HEK293 (cell line): Measurements from ENCODE around the gene ANKRD6.
"Not testable (repeated sequence)": the region's sequence is repeated elsewhere in the genome, so short reads cannot be mapped to it uniquely, and the experiment has no call there.

Experiments
- CTCF ChIA-PET: fragments of 350-600 bp; formaldehyde crosslinking; extraction: SDS; loops from one replicate; lab custom pipeline; 2021; ENCODE audit warnings: antibody characterized with exemption; lab: Yijun Ruan, JAX
- POLR2A ChIA-PET: fragments of 300-600 bp; formaldehyde crosslinking; extraction: SDS; loops from one replicate; lab custom pipeline; 2020; ENCODE audit warnings: antibody characterized with exemption, inconsistent platforms; lab: Yijun Ruan, JAX
- H3K27ac ChIP-seq: fragments of 200-500 bp; sonication (Bioruptor generic); 2 replicates; pipeline ENCODE4 v1.5.1; 2014; ENCODE audit warnings: low read depth, low read length, control low read depth, inconsistent platforms; ENCODE audit errors: extremely low read depth
- H3K36me3 ChIP-seq, 2 experiments: fragments of 200-500 bp in 1 of 2; sonication (Bioruptor generic) in 1 of 2; 1 replicate in 1 of 2; 2 replicates in 1 of 2; pipeline ENCODE4 v1.5.1; 2014 to 2017; ENCODE audit warnings: inconsistent platforms in 2 of 2, low read length in 2 of 2; ENCODE audit not compliant: control insufficient read depth in 2 of 2, insufficient read depth in 1 of 2
- H3K4me1 ChIP-seq: fragments of 200-500 bp; sonication (Bioruptor generic); 2 replicates; pipeline ENCODE4 v1.5.1; 2014; ENCODE audit warnings: mild to moderate bottlenecking, low read length, inconsistent platforms; ENCODE audit not compliant: control insufficient read depth, insufficient read depth
- H3K4me3 ChIP-seq: 2 replicates; pipeline ENCODE4 v1.5.1; 2011; ENCODE audit warnings: low read depth, mild to moderate bottlenecking, control low read depth, low read length, moderate library complexity
- H3K9me3 ChIP-seq: fragments of 200-500 bp; sonication (Bioruptor generic); 2 replicates; pipeline ENCODE4 v1.5.1; 2014; ENCODE audit warnings: low read depth, low read length, inconsistent platforms; ENCODE audit not compliant: control insufficient read depth, insufficient read depth
- GLIS1 ChIP-seq: fragments of 450-650 bp; formaldehyde crosslinking; IDR thresholded peaks from 2 replicates; pipeline ENCODE4 v1.5.1; 2016; ENCODE audit warnings: missing biosample characterization, missing genetic modification characterization
- OVOL3 ChIP-seq: fragments of 450-650 bp; formaldehyde crosslinking; IDR thresholded peaks from 2 replicates; pipeline ENCODE4 v1.5.1; 2016; ENCODE audit warnings: missing biosample characterization, missing genetic modification characterization
- SP2 ChIP-seq: fragments of 450-650 bp; formaldehyde crosslinking; IDR thresholded peaks from 2 replicates; pipeline ENCODE4 v1.5.1; 2016; ENCODE audit warnings: missing biosample characterization, missing genetic modification characterization
- ZBTB17 ChIP-seq: fragments of 450-650 bp; formaldehyde crosslinking; IDR thresholded peaks from 2 replicates; pipeline ENCODE4 v1.5.1; 2016; ENCODE audit warnings: missing biosample characterization, missing genetic modification characterization
- ZBTB20 ChIP-seq: fragments of 450-650 bp; formaldehyde crosslinking; IDR thresholded peaks from 2 replicates; pipeline ENCODE4 v1.5.1; 2016; ENCODE audit warnings: missing biosample characterization, missing genetic modification characterization
- ZBTB44 ChIP-seq: fragments of 450-650 bp; IDR thresholded peaks from 2 replicates; pipeline ENCODE4 v1.5.1; 2018; ENCODE audit warnings: missing biosample characterization, mild to moderate bottlenecking, missing genetic modification characterization
- ZFP69B ChIP-seq: fragments of 450-650 bp; formaldehyde crosslinking; IDR thresholded peaks from 2 replicates; pipeline ENCODE4 v1.5.1; 2016; ENCODE audit warnings: missing biosample characterization, missing genetic modification characterization
- ZNF169 ChIP-seq: fragments of 450-650 bp; formaldehyde crosslinking; IDR thresholded peaks from 2 replicates; pipeline ENCODE4 v1.5.1; 2016; ENCODE audit warnings: missing biosample characterization, missing genetic modification characterization
- ZNF184 ChIP-seq: fragments of 450-650 bp; IDR thresholded peaks from 2 replicates; pipeline ENCODE4 v1.5.1; 2018; ENCODE audit warnings: missing biosample characterization, mild to moderate bottlenecking, missing genetic modification characterization
- ZNF24 ChIP-seq: fragments of 450-650 bp; formaldehyde crosslinking; IDR thresholded peaks from 2 replicates; pipeline ENCODE4 v1.5.1; 2016; ENCODE audit warnings: missing biosample characterization, missing genetic modification characterization
- ZNF266 ChIP-seq: fragments of 450-650 bp; formaldehyde crosslinking; IDR thresholded peaks from 2 replicates; pipeline ENCODE4 v1.5.1; 2016; ENCODE audit warnings: missing biosample characterization, missing genetic modification characterization, low read depth
- ZNF280C ChIP-seq: fragments of 450-650 bp; formaldehyde crosslinking; IDR thresholded peaks from 2 replicates; pipeline ENCODE4 v1.5.1; 2016; ENCODE audit warnings: missing biosample characterization, missing genetic modification characterization
- ZNF335 ChIP-seq: fragments of 450-650 bp; formaldehyde crosslinking; conservative IDR thresholded peaks from 2 replicates; pipeline ENCODE4 v1.5.1; 2016; ENCODE audit warnings: missing biosample characterization, missing genetic modification characterization
- ZNF362 ChIP-seq: fragments of 450-650 bp; formaldehyde crosslinking; IDR thresholded peaks from 2 replicates; pipeline ENCODE4 v1.5.1; 2016; ENCODE audit warnings: missing biosample characterization, missing genetic modification characterization
- ZNF555 ChIP-seq: fragments of 450-650 bp; formaldehyde crosslinking; conservative IDR thresholded peaks from 2 replicates; pipeline ENCODE4 v1.5.1; 2017; ENCODE audit warnings: missing biosample characterization, mild to moderate bottlenecking, missing genetic modification characterization, inconsistent platforms
- ZNF600 ChIP-seq: fragments of 450-650 bp; formaldehyde crosslinking; IDR thresholded peaks from 2 replicates; pipeline ENCODE4 v1.5.1; 2016; ENCODE audit warnings: missing biosample characterization, missing genetic modification characterization
- ZNF670 ChIP-seq: fragments of 450-650 bp; formaldehyde crosslinking; IDR thresholded peaks from 2 replicates; pipeline ENCODE4 v1.5.1; 2016; ENCODE audit warnings: missing biosample characterization, missing genetic modification characterization, low read depth
- TF ChIP-seq, protein P1 (sequence below): fragments of 450-650 bp; formaldehyde crosslinking; IDR thresholded peaks from 2 replicates; pipeline ENCODE4 v1.5.1; 2016; ENCODE audit warnings: missing biosample characterization, missing genetic modification characterization
- TF ChIP-seq, protein P2 (sequence below): fragments of 450-650 bp; formaldehyde crosslinking; IDR thresholded peaks from 2 replicates; pipeline ENCODE4 v1.5.1; 2016; ENCODE audit warnings: missing biosample characterization, missing genetic modification characterization

Gene ANKRD6

DNA sequence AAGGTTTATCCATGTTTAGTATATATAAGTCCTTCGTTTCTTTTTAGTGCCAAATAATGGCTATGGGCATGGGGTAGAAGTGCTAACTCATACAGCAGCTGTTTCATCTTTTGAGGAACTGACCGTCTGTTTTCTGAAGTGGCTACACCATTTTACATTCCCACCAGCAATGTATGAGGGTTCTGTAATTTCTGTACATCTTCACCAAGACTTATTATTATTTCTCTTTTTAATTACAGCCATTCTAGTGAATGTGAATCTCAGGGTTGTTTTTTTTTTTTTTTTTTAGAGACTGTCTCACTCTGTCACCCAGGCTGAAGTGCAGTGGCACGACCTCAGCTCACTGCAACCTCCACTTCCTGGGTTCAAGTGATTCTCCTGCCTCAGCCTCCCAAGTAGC, 203.5 kb downstream of the ANKRD6 start:
- H3K4me3 ChIP-seq, H3K27ac ChIP-seq, H3K4me1 ChIP-seq, H3K9me3 ChIP-seq, POLR2A ChIA-PET: not testable (repeated sequence)
- TF ChIP-seq ZNF184 (tag by site-specific recombination), result peak; percentile 97
- CTCF ChIA-PET, result interaction anchor here (0.6 to 3.9 kb wide), 3 partner anchors 156 to 265 kb away, joined by 3 to 18 read pairs (median 5); partner anchors contain the start of gene ANKRD6
- peaks cover 11 to 44% of the 10 kb centered on the region in 2 experiments; a peak in 2 of 3 replicates for H3K36me3 ChIP-seq

GRCh38 chr6:89637960-89638319, 205.0 kb downstream of the ANKRD6 start:
- Histone ChIP-seq H3K27ac (peak overlapping the region; percentile 80), H3K9me3 (no peaks in the 10 kb centered on the region), H3K4me1 (peaks cover 3% of the 10 kb centered on the region; the same call in 1 of the 2 replicates), H3K4me3 (peak overlapping the region; percentile 74), H3K36me3 (peaks cover 11 to 56% of the 10 kb centered on the region in 2 experiments; a peak in 2 of 3 replicates)
- CTCF ChIA-PET, result interaction anchor here (0.6 to 3.9 kb wide), 6 partner anchors 201 to 1446 kb away, joined by 3 to 18 read pairs (median 4); no protein-coding TSS in a partner anchor
- no peak for TF ChIP-seq ZNF335 (tag by site-specific recombination)
- peak; percentile 45 for TF ChIP-seq GLIS1
- 0 out of 2 replicates have a peak, but pooled peaks have one; percentile 43 for TF ChIP-seq ZNF362 (tag by site-specific recombination)
- POLR2A ChIA-PET, result interaction anchor here (0.6 to 2.4 kb wide), 10 partner anchors 12 to 227 kb away, joined by 3 to 6 read pairs (median 3); partner anchors contain the start of gene MDN1

DNA sequence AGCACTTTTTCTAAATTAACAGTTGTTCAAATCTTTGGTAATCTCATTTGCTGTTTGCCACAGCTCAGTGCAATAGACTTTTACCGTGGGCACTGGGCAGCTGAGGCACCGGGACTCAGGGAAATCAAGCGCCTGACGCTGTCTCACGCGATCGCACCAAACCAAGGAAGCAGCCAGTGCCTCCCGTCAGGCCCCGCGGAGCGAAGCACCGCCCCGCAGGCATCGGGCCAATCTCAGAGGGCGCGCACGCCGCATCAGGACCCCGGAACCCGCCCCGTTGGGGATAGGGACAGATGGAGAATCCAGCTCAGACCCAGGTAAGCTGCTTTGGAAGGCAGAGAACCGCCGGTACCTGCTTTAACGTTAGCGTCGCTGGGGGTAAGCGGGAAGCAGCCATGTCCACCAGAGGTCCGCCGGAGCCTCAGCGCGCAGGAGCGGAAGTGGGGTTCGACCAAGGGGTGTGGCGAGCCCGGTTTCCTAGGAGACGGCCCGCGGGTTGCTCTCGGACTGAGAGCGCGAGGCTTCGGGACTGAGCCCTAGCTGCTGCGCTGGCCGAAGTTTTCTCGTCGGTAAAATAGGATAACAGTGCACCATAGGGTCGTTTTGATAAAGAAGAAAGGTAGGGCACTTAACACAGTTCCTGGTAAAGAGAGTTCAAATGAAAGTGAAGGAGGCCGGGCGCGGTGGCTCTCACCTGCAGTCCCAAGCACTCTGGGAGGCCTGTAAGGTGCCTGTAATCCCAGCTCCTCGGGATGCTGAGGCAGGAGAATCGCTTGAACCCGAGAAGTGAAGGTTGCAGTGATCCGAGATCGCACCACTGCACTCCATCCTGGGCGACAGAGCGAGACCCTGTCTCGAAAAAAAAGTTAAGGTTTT, 205.6 kb downstream of the ANKRD6 start, which contains the start of gene LYRM2:
TSS of gene LYRM2 (minus strand) at position 428 of the 876 bp plus-strand sequence. CDS start at position 397, 31 bp downstream.
- Histone ChIP-seq H3K4me3 (peak within 1 kb of the TSS; percentile 74), H3K9me3 (no peaks in the 10 kb centered on the region), H3K36me3 (peaks cover 11 to 59% of the 10 kb centered on the region in 2 experiments; a peak in 2 of 3 replicates), H3K4me1 (peaks cover 3% of the 10 kb centered on the region; the same call in 1 of the 2 replicates), H3K27ac (peak within 1 kb of the TSS; percentile 80)
- ChIA-PET POLR2A (interaction anchor here (0.6 to 2.4 kb wide), 13 partner anchors 9 to 1691 kb away, joined by 3 to 6 read pairs (median 3); partner anchors contain the start of genes MDN1 and SRSF12), CTCF (interaction anchor here (0.5 to 3.9 kb wide), 8 partner anchors 48 to 1445 kb away, joined by 3 to 18 read pairs (median 4); no protein-coding TSS in a partner anchor)
- TF ChIP-seq SP2 (peak; percentile 76), ZNF169 (tag by site-specific recombination) (no peak), ZNF600 (peak; percentile 30; the same call in 1 of the 2 replicates), ZBTB44 (tag by site-specific recombination) (no peak), ZNF670 (tag by site-specific recombination) (no peak), ZFP69B (tag by site-specific recombination) (peak; percentile 46; the same call in 1 of the 2 replicates), ZNF266 (no peak), ZBTB20 (tag by site-specific recombination) (peak; percentile 72; the same call in 1 of the 2 replicates), ZNF280C (tag by site-specific recombination) (no peak), ZNF555 (tag by site-specific recombination) (no peak), ZBTB17 (tag by site-specific recombination) (peak; percentile 84), ZNF24 (peak; percentile 42; the same call in 1 of the 2 replicates), OVOL3 (tag by site-specific recombination) (peak; percentile 51; the same call in 1 of the 2 replicates), ZNF335 (tag by site-specific recombination) (peak; percentile 96)
- TF ChIP-seq, protein P1, sequence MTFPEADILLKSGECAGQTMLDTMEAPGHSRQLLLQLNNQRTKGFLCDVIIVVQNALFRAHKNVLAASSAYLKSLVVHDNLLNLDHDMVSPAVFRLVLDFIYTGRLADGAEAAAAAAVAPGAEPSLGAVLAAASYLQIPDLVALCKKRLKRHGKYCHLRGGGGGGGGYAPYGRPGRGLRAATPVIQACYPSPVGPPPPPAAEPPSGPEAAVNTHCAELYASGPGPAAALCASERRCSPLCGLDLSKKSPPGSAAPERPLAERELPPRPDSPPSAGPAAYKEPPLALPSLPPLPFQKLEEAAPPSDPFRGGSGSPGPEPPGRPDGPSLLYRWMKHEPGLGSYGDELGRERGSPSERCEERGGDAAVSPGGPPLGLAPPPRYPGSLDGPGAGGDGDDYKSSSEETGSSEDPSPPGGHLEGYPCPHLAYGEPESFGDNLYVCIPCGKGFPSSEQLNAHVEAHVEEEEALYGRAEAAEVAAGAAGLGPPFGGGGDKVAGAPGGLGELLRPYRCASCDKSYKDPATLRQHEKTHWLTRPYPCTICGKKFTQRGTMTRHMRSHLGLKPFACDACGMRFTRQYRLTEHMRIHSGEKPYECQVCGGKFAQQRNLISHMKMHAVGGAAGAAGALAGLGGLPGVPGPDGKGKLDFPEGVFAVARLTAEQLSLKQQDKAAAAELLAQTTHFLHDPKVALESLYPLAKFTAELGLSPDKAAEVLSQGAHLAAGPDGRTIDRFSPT (tag by site-specific recombination), result peak; percentile 55; the same call in 1 of the 2 replicates
- TF ChIP-seq, protein P2, sequence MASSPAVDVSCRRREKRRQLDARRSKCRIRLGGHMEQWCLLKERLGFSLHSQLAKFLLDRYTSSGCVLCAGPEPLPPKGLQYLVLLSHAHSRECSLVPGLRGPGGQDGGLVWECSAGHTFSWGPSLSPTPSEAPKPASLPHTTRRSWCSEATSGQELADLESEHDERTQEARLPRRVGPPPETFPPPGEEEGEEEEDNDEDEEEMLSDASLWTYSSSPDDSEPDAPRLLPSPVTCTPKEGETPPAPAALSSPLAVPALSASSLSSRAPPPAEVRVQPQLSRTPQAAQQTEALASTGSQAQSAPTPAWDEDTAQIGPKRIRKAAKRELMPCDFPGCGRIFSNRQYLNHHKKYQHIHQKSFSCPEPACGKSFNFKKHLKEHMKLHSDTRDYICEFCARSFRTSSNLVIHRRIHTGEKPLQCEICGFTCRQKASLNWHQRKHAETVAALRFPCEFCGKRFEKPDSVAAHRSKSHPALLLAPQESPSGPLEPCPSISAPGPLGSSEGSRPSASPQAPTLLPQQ (tag by site-specific recombination), result peak; percentile 66; the same call in 1 of the 2 replicates
